KBM-7 (cell line): ENCODE measurements around the gene EHBP1L1.

ENCODE experiments used
- DNase-seq: peaks from one replicate; pipeline ENCODE4 v3.0.0-alpha.2; 2015
- in situ Hi-C: fragments of 300-500 bp; cut with MboI; formaldehyde crosslinking; loops from 2 replicates; pipeline ENCODE4 v1.14.3; 2020; ENCODE audit warnings: low sequenced_read_pairs, low pct_unique_long_range_greater_than_20kb, mixed read lengths

EHBP1L1 gene

DNA sequence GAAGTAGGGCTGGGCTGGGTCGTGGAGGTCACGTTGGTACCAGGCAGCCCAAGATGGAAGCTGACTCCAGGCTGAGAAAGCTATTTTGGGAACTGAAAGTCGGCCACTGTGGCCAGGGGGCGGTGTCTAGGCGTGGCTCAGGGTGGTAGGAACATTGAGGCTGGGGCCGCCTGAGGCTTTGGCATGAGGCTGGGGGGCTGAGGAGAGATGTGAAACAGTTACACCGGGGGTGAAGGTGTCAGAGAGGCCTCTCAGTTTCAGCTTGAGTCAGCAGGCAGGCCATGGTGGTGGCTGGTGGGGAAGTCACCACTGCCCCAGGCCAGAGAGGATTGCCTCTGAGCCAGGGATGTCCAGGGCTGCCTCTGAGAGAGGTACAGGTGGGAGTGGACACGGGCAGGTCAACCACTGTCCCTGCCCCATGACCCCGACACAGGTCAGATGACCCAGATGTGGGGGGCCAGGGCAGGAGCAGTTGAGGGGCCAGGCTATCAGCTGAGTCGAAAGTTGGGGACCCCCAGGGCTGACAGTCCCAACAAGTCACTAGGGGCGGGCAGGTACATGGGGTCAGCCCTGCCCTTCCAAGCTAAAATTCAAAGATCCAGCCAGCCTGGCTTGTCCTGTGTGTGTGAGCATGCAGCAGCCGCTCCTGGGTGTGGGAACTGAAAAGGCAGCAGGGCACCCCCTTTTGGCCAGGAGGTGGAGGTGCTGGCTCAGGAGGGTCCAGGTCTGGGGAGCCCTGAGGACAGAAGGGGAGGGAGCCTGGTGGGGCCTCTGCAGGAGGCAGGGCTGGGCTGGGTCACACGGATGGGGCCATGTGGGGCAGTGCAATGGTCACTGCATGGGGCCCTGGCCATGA, 12.6 kb downstream of the EHBP1L1 start:
- in situ Hi-C loops = no loop called here
- peak; percentile 78 for DNase-seq

- in situ Hi-C loops = no loop called here
- no peak for DNase-seq
Observed at GRCh38 chr11:65589444-65590239, 13.8 kb downstream of the EHBP1L1 start.

DNA sequence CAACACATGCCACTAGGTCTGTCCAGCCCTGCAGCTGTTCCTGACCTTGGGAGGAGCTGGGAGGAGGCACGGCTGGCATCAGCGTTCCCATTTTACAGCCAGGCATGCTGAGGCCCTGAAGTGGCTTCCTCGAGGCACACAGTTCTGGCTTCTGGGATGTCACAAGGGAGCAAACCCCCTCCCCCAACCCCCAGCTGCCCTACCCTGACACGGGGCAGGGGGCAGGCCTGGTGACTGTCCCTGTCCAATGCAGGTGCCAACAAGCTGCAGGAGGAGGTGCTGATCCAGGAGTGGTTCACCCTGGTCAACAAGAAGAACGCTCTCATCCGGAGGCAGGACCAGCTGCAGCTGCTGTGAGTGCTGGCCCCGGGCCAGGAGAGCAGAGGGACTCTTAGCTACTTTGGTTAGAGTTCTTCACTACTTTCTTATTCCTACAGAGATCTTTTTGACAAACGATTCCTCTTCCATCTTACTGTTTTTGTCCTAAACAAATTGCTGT, 14.4 kb downstream of the EHBP1L1 start:
- in situ Hi-C loops = no loop called here
- no peak for DNase-seq

DNA sequence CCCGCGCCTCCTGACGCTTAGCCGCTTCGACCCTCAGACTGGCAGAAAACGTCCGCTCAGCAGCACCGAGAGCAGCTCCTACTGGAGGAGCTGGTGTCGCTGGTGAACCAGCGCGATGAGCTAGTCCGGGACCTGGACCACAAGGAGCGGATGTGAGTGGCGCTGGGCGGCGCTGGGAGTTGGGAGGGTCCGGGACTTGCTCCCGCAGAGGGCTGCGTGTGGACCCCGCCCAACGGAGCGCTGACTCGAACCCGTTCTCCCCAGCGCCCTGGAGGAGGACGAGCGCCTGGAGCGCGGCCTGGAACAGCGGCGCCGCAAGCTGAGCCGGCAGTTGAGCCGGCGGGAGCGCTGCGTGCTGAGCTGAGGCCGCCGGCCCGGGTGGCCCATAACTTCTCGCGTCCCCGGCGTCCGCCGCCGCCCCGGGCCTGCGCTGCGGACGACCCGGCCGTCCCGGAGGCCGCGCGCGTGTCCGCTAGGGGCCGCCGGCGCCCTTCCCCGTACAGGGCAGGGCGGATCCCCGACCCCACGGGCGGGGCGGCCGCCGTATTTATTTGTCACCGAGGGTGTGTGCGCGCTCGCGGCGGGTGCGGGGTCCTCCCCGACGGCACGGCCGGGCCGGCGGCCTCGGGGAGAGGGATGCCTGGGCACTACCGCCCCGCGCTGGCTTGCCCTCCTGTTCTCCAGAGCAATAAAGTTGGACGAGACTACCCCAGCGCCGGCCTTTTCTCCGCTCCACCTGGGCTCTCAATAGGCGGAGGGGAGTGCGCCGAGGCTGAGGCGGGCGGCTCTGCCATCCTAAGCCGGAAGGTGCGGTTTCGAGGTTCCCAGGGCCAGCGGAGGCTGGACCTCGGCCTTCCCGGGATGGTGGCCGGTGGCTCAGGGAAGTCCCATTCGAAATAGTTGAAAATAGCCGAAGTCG, 16.3 kb downstream of the EHBP1L1 start:
- DNase-seq = no peak
- in situ Hi-C loops = no loop called here

DNA sequence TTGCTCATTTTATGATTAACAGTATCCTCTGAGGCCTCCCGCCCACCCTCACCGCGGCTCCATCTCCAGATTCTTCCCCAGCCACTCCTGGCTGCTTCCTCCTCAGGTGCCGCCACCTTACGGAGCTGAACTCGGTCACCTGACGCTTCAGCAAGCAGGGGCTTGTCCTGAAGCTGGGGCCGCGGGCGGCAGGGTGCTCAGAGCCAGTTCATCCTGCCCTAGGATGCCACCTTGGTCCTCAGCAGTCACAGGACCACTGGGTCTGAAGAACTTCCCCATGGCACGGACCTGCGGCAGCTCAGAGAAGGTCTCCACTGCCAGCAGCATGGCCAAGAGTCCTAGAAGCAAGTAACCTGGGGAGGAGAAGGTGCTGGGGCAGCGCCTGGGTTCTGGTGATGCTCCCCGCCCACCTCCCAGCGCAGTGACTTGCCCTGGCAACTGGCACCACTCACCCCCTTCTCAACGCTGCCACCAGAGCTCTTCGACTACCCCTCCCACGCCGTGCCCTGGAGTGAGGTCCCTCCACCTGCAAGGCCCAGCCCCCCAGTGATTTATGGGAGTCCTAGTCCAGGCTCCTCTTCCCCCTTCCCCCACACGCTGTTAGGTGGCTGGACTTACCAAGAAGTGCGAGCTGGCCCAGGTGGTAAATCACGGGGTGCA, 17.1 kb downstream of the EHBP1L1 start:
- DNase-seq = no peak
- in situ Hi-C loops = no loop called here

DNA sequence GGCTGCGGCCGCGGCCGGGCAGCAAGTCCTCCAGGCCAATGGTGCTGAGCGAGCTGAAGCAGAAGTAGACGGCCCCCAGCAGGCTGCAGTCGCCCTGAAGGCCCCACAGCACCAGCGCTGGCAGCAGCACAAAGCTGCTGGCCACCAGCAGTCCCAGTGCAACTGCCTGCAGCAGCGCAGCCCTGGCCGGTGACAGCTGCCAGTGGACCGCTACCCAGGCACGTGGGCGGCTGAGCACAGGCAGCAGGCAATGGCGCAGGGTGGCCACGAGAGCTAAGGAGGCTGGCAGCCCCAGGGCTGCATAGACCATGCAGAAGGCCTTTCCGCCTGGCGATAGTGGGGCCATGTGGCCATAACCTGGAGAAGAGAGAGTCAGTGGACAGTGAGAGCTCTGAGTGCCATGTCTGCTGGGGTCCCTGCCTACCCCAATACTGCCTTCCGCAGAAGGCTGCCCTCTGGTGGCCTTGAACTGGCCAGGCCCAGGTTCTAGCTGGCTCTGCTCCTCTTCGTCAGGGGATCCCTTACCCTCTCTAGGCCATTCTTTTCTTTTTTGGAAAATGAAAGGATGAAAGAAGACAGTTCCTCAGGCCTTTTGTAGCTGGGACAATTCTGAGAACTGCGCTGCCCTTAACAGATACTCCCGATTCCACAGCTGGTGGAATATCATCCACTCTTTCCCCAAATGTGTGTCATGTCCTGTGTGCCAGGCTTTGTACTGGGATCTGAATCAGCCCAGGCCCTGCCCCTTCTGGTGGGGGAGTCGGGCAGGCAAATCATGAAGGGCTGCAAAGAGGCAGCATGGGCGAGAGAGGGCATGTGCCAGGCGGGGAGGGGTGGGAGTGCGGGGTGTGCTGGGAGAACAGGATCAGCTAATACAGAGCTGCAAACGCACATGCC, 17.9 kb downstream of the EHBP1L1 start:
- DNase-seq = peak; percentile 48
- in situ Hi-C loops = no loop called here

DNA sequence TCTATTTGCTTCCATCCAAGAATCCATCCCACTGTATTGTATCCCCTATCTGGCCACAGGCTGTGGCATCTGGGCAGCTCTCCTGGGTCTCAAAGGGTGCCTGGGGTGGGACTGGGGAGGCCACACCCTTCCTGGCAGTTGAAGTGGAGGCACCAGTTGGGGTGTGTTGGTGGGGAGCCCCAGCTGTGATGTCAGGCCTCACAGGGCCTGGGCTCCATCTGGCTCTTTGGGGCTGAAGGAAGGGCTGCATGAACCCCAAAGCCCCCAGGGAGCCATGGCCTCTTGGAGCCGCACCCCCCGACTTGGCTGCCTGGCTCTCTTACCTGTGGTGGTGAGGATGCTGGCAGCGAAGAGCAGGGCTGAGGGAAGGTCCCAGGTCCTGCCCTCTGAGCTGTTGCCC, 19.3 kb downstream of the EHBP1L1 start:
- in situ Hi-C loops = no loop called here
- no peak for DNase-seq

DNA sequence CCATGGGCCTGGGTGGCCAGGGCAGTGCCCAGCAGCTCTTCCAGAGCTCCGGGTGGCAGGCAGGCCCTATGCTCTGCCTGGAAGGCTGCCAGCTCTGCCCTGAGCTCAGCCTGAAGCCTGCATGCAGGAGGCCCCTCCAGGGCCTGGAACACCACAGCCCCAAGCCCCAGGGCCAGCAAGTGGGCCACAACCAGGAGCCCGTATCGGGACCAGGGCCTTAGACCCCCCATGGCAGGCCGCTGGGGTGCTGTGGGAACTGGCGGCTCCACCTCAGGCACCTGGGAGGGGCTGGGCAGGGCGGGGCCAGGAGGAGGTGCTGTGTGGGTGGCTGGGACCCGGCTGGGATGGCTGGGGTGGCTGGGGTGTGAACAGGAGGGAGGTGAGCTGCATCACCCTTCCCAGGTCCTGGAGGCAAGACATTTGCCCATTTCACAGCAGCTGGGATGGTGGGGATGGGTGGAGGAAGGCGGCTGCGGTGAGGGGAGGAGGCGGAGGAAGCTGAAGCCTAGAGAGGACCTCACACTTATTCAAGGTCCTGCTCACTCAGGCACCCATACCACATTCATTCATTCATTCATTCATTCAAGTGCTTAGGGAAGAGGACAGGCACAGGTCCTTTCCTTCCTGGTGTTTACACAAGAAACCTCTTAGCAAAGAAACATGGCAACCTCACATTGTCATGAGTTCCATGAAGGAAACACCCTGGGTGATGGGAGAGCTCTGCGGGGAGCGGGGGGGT, 19.9 kb downstream of the EHBP1L1 start, which contains the start of gene KCNK7:
TSS of gene KCNK7 (minus strand) at position 258 of the 739 bp plus-strand sequence. CDS start at position 230, 28 bp downstream.
- in situ Hi-C loops = no loop called here
- no peak for DNase-seq

- no peak for DNase-seq
- in situ Hi-C loops = no loop called here
Observed at GRCh38 chr11:65596520-65596919, 20.7 kb downstream of the EHBP1L1 start.

DNA sequence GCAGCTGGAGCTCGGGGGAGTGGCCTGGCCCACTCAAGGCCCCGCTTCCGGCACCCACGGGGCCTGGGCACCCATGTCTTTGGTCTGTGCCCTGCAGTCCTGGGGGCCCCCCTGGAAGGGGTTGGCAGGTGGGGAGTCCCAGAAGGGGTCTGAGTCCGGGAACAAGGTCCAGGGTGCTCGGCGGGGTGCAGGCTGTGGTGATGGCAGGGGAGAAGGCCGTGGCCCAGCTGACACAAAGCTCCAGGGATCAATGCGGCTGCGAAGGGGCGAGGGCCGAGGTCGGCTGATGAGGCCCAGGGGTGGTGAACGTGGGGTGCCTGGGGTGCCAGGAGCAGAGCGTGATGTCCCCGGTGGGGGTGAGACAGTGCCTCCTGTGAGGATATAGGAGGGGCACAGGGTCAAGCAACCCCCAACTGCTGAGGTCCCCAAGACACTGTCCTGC, 22.4 kb downstream of the EHBP1L1 start:
- DNase-seq = no peak
- in situ Hi-C loops = no loop called here

DNA sequence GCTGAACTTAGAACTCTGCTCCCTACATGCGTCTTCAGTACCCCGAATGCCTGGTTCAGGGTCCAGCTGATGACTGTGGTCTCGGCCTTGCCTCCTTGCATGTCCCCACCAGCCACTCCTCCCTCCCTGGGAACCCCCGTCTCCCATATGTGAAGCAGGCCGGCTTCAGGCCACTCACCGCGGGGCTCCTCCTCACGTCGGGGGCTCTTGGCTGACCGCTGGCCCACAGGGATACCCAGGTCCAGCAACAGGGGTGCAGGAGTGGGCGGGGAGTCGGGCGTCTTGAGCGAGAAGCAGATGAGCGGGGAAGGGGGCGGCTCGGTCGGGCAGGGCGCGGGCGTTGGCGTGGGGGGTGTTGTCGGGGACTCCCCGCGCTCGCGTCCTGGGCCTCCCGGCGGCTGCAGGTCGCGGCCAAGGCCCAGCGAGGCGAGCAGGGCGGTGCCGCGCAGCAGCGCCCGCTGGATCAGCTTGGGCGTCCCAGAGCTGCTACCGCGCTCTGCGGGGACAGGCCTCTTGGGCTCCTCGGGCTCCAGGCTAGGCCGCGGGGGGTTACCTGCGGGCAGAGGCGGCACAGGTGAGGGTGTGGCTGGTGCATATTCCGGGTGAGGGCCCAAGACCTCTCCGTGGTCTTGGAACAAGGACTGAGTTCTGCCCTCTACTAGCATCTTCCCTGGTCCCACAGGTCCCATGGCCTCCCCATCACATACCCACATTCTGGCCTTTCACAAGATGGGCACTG, 23.5 kb downstream of the EHBP1L1 start:
- no peak for DNase-seq
- in situ Hi-C loops = no loop called here

GRCh38 chr11:65599955-65600246, 24.0 kb downstream of the EHBP1L1 start:
- DNase-seq = no peak
- in situ Hi-C loops = no loop called here

- DNase-seq = no peak
- in situ Hi-C loops = no loop called here
Observed at GRCh38 chr11:65604258-65604657, 28.4 kb downstream of the EHBP1L1 start.

DNA sequence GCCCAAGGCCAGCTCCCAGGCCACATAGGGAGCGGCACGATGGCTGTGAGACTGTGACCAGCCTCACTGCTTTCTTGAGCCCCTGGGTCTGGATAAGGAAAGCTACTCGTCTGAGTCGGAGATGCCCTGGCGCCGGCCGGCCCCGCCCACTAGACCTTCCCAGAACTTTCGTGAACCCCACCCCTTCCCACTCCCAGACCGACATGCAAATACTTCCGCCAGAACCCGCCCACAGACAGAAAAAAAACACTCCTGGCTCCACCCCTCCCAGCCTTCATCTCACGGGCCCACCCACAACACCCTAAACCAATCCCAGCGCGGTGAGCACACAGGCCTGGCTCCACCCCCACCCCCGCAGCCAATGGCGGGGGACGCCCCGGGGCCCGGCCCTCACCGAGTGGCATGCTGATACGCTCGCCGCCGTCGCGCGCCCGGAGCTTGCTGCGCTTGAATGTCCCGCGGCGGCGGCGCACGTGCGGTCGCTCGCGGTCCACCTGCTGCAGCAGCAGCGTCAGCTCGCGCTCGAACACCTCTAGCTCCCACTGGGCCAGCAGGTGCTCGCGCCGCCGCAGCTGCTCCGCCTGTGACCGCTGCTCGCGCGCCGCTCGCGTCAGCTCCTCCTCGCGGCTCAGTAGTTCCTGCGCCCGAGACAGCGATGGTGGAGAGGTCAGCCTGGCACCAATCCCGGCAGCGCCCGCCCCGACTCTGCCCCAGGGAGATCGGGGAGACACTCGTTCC, 31.2 kb downstream of the EHBP1L1 start:
- no peak for DNase-seq
- in situ Hi-C loops = no loop called here

DNA sequence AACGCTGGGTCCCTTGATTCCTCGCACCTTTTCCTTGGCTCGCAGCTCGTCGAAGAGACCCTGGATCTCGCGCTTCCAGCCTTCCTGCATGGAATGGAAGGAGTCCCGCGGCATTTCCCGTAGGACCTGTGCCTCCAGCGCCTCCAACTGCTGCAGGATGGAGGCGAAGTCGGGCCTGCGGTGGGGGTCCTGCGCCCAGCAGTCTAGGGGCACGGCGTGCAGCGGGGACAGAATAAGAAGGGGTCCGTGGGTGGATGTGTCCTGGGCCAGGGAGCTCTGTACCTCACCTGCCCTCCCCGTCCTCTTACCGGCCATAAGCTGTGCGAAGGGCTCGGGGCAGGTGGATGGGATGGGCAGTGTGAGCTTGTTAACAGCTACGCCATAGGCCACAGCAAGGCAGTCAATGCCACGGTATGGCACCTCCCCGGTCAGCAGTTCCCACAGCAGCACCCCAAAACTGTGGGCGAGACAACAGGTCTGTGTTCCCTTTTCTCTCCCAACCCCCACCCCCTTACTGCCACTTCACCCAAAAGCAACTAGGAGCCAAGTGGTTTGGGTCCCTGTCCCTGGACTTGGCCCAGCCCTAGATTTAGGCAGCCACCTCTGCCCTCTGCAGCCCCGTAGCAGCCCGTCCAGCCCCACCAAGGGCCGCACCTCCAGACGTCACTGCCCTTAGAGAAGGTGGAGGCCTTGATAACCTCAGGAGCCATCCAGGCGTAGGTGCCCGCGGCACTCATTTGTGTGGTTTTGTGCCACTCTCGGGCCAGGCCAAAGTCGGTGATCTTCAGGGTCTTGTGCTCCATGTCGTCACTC, 32.0 kb downstream of the EHBP1L1 start:
- DNase-seq = no peak
- in situ Hi-C loops = no loop called here
